ENCODE results near the gene NAPA. TPM values are rescaled to one million over a fixed set of nuclear protein-coding genes. Genes with fewer than 3 reads are reported as not detected.

The NAPA gene
- total RNA-seq, 6 donors from 2014 or later, result 107 to 183 (median 152) TPM

GRCh38 chr19:47526798-47527197, 11.9 kb upstream of the NAPA start:
- H3K9me3 ChIP-seq, result no peaks in the 10 kb centered on the region
- 83 to 90% methylated on average over 3 of the region's 3 CpGs for WGBS, 2 donors
- no peak overlapping the region for H3K4me3 ChIP-seq
- DNase-seq, result no peak
- peaks cover 6 to 16% (median 11%) of the 10 kb centered on the region in 4 donors for H3K4me1 ChIP-seq
- H3K27ac ChIP-seq, result no peak overlapping the region
- TF ChIP-seq POLR2AphosphoS5 (IDR thresholded peaks at IDR 0.05), result no peak
- TF ChIP-seq, protein P1, sequence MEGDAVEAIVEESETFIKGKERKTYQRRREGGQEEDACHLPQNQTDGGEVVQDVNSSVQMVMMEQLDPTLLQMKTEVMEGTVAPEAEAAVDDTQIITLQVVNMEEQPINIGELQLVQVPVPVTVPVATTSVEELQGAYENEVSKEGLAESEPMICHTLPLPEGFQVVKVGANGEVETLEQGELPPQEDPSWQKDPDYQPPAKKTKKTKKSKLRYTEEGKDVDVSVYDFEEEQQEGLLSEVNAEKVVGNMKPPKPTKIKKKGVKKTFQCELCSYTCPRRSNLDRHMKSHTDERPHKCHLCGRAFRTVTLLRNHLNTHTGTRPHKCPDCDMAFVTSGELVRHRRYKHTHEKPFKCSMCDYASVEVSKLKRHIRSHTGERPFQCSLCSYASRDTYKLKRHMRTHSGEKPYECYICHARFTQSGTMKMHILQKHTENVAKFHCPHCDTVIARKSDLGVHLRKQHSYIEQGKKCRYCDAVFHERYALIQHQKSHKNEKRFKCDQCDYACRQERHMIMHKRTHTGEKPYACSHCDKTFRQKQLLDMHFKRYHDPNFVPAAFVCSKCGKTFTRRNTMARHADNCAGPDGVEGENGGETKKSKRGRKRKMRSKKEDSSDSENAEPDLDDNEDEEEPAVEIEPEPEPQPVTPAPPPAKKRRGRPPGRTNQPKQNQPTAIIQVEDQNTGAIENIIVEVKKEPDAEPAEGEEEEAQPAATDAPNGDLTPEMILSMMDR (IDR thresholded peaks at IDR 0.05), result no peak
- H3K27me3 ChIP-seq, result no peaks in the 10 kb centered on the region
- ATAC-seq (ENCODE audit: low FRiP score in 2 of 2), result no peak
- no peaks in the 10 kb centered on the region for H3K36me3 ChIP-seq

DNA sequence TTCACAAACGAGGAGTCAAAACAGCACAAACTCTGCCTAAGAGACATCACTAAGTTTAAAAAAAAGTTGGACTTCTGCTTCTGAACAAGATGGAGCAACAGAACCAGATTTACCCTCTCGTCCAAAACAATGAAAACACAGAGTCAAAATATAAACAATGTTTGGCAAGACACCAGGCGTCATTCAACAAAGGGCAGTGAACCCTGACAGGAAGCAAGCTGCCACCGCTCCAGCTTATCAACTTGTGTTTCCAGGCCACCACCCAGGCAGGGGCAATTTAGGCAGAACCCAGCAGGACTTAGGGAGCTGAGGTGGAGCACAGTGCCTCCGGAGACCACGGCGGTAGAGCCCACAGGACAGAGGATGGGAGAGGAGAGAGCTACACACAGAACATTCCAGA, 8.6 kb upstream of the NAPA start:
- DNase-seq, result no peak
- no peaks in the 10 kb centered on the region for H3K27me3 ChIP-seq
- WGBS, 2 donors, result 29 to 30% methylated on average over 7 of the region's 7 CpGs
- H3K27ac ChIP-seq, result peak overlapping the region in 3 of 4 donors; percentile 32 to 50 (median 50)
- no peak overlapping the region for H3K4me3 ChIP-seq
- peaks cover 6 to 17% (median 11%) of the 10 kb centered on the region in 4 donors for H3K4me1 ChIP-seq
- ATAC-seq (ENCODE audit: low FRiP score in 2 of 2), result no peak
- no peaks in the 10 kb centered on the region for H3K9me3 ChIP-seq
- TF ChIP-seq EP300 (IDR thresholded peaks at IDR 0.05) (no peak), POLR2AphosphoS5 (IDR thresholded peaks at IDR 0.05) (peak in 1 of 2 donors; percentile 9)
- no peaks in the 10 kb centered on the region for H3K36me3 ChIP-seq

- no peak for TF ChIP-seq POLR2A (IDR thresholded peaks at IDR 0.05)
- TF ChIP-seq EP300 (IDR thresholded peaks at IDR 0.05), result no peak
- no peak for TF ChIP-seq POLR2AphosphoS5 (IDR thresholded peaks at IDR 0.05)
- TF ChIP-seq, protein P1 (IDR thresholded peaks at IDR 0.05), result no peak
- H3K9me3 ChIP-seq, result no peaks in the 10 kb centered on the region
- no peaks in the 10 kb centered on the region for H3K27me3 ChIP-seq
- H3K4me3 ChIP-seq, result no peak overlapping the region
- H3K4me1 ChIP-seq, result peaks cover 6 to 17% (median 11%) of the 10 kb centered on the region in 4 donors
- DNase-seq (no peak), ATAC-seq (ENCODE audit: low FRiP score in 2 of 2) (no peak)
- no peaks in the 10 kb centered on the region for H3K36me3 ChIP-seq
- 52 to 63% methylated on average over 18 to 20 of the region's 20 CpGs for WGBS, 2 donors
- H3K27ac ChIP-seq, result peak overlapping the region in 1 of 4 donors; percentile 50
Observed at GRCh38 chr19:47521473-47522180, 6.8 kb upstream of the NAPA start.

GRCh38 chr19:47520839-47521238, 6.0 kb upstream of the NAPA start:
- no peaks in the 10 kb centered on the region for H3K36me3 ChIP-seq
- no peak for DNase-seq
- H3K27ac ChIP-seq, result no peak overlapping the region
- TF ChIP-seq, protein P1 (IDR thresholded peaks at IDR 0.05), result no peak
- TF ChIP-seq POLR2A (IDR thresholded peaks at IDR 0.05), result no peak
- no peak for TF ChIP-seq EP300 (IDR thresholded peaks at IDR 0.05)
- no peak for TF ChIP-seq POLR2AphosphoS5 (IDR thresholded peaks at IDR 0.05)
- H3K4me3 ChIP-seq, result no peak overlapping the region
- ATAC-seq (ENCODE audit: low FRiP score in 2 of 2), result no peak
- WGBS, 2 donors, result 78 to 79% methylated on average over 5 to 6 of the region's 6 CpGs
- H3K27me3 ChIP-seq, result no peaks in the 10 kb centered on the region
- H3K9me3 ChIP-seq, result no peaks in the 10 kb centered on the region
- H3K4me1 ChIP-seq, result peaks cover 10 to 17% (median 14%) of the 10 kb centered on the region in 4 donors

DNA sequence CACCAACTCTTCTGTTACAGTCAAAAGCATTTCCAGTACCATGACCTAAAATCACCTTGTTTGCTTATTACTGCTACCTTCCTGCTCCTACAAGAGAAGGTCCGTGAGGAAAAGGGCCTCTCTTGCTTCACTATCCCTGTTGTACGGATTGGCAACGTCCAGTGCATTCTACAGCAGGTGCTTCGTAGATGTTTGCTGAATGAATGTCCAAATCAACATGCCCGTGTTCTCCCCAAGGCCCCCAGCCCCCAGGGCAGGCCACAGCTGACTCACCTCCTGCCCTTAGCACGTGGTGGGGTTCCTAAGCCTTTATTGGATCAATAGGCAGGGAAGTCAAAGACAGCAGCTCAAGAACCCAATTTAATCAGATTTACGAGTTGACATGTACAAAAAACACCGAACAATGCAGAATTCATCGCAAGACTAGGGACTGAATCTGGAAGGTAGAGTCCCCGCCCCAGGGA, 5.5 kb upstream of the NAPA start:
- 76 to 81% methylated on average over 10 of the region's 10 CpGs for WGBS, 2 donors

More for the DNA sequence above, 5.5 kb upstream of the NAPA start:
- H3K27ac ChIP-seq, result no peak overlapping the region
- H3K9me3 ChIP-seq, result no peaks in the 10 kb centered on the region
- TF ChIP-seq EP300 (IDR thresholded peaks at IDR 0.05), result no peak
- TF ChIP-seq POLR2AphosphoS5 (IDR thresholded peaks at IDR 0.05), result no peak
- TF ChIP-seq POLR2A (IDR thresholded peaks at IDR 0.05), result no peak
- TF ChIP-seq, protein P1 (IDR thresholded peaks at IDR 0.05), result no peak
- ATAC-seq (ENCODE audit: low FRiP score in 2 of 2), result no peak
- H3K36me3 ChIP-seq, result no peaks in the 10 kb centered on the region
- no peaks in the 10 kb centered on the region for H3K27me3 ChIP-seq
- no peak overlapping the region for H3K4me3 ChIP-seq
- peaks cover 13 to 21% (median 17%) of the 10 kb centered on the region in 4 donors for H3K4me1 ChIP-seq
- DNase-seq, result no peak
